Suppressor macrophage (primary cell): ENCODE results near the gene EGFL7.
A peak's percentile ranks its signal among the peaks of the same experiment; 100 is the strongest.
"Not testable (repeated sequence)": the region's sequence is repeated elsewhere in the genome, so short reads cannot be mapped to it uniquely, and the experiment has no call there.

Experiments
- DNase-seq, 4 experiments: peaks; one replicate each; pipeline ENCODE4 v3.0.0-alpha.2; 2020 to 2022

EGFL7 gene

DNA sequence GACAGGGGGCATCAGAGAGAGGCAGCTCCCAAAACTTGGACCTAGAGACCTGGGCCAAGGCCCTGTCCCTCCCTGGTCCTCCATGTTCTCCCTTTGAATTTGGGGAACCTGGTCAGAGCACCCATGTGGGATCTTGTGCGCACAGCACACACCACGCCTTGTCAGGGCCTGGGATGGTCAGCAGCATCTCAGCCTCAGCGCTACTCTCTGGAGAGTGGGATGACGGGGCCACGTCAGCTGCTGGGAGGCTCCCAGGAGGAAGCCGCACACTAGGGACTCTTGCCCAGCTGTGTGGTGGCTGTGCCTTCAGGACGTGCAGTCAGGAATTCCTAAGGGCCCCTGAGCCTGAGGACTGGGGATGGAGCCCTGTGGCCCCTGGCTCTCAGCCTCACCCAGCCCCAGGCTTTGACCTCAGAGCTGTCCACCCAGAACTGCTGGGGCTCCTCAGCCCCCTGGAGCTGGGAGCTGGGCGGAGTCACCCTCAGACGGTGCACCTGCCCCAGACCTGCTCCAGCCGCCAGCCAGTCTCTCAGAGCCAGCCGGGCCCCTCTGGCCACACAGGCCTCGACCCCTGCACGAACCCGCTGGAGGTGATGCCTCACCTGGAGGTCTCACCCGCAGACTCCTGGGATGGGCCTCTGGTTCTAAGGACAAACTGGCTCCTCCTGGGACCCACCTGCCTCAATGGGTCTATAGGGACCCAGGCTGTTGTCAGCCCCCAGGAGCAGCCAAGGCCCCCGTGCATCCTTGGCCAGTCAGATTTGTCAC is 38.3 kb upstream of the EGFL7 start:
- DNase-seq: no peak

GRCh38 chr9:136625101-136626065 is 37.3 kb upstream of the EGFL7 start:
- DNase-seq: peak; percentile 72 to 84 (median 78)

- DNase-seq: peak in 1 of 4 experiments; percentile 3
These were observed 36.5 kb upstream of the EGFL7 start for GRCh38 chr9:136626066-136626725.

DNA sequence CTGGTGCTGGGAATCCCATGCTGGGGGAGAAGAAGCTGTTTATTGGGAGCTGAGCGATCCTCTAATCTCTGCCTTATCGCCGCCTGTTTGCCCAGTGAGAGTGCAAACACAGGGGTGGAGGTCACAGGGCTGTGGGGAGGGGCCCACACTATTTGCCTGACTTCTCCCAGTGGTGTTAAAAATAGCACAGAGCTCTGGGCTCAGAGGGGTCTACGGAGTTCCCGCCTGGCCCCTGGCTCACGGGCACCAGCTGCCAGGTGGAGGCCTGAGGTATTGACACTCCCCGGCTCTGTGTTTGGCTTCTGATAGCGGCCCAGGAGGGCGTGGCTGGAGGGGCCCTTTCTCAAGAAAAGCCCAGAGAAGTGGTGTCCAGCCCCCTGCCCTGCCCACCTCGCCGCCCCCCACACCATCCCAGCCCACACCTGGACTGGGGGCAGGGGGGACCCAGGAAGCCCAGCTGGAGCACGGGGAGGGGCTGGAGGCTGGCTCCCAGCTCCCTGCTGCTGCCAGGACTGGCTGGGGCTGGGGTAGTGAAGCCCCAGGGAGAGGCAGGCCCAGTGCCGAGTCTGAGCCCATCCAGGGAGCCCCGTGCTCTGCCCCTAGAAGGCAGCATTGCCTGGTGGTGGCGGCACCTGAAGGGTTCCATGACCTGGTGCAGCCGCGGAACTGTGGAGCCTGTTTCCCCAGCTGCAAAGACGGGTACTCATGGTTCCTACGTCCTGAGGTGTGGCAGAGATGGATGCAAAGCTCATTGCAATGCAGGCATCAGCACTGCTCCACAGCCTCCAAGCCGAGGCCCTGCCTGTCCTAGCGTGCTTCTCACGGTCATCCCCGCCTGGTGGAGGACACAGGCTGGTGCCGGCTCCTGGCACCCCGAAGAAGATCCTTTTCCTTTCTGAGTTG is 35.7 kb upstream of the EGFL7 start:
- DNase-seq: peak in 1 of 4 experiments; percentile 17

DNA sequence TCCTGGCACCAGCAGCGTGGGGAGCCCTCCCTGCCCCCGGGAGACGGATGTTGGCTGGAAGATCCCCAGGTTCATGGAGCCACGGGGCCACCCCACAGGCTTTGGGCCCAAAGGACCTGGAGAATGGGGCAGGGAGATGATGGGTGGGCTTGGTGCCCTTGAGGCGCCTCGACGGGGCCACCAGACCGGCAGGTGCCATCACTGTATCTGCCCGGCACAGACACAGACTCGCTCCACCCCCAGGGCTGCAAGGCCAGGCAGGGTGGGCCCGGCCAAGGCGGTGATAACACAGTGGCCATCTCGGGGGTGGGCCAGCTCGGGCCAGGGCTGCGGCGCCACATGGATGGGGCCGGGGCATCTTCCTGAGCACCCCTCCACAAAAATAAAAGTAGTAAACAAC is 35.0 kb upstream of the EGFL7 start:
- DNase-seq: no peak

GRCh38 chr9:136628268-136628667 is 34.4 kb upstream of the EGFL7 start:
- peak in 1 of 4 experiments; percentile 19 for DNase-seq

DNA sequence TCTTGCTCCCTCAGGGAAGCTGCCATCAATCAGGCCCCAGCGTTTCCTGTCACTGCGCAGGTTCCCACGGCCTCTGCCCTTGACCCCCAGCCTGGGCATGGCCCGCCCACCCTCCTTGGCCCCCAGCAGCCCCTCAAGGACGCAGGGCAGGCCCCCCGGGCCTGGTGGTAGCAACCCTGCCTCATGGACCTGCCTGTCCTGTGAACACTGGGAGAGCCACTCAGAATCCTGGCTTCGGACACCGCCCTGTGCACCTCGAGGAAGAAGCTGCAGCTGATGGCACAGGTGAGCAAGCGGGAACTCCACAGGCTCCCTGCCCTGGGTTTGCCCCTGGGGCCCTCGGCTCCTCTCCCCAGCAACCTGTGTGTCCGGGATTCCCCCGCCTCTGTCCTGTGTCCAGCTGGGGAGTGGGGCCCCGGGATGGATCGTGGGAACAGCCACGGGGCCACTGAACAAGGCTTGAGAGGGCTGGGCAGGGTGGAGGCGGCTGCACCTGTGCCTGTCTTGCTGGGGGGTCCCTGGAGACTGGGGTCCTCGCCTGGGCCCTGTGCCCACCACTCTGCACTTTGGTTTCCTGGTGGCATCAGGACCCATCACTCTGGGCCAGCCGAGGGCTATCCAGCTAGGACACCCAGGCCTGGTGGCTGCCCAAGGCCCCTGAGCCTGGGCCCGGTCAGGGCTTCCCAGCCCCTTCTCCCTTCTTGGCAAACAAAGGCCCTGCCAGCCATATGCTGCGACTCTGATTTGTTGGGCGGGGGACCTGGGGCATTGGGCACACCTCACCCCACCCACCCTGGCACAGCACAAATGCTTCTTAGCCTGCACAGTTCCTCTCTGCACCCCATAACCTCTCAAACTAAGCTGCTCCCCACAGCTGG is 33.5 kb upstream of the EGFL7 start:
- DNase-seq: peak in 1 of 4 experiments; percentile 2

- peak; percentile 68 to 88 (median 76) for DNase-seq
These were observed 32.6 kb upstream of the EGFL7 start for GRCh38 chr9:136629879-136630661.

GRCh38 chr9:136630662-136630992 is 32.1 kb upstream of the EGFL7 start:
- no peak for DNase-seq

DNA sequence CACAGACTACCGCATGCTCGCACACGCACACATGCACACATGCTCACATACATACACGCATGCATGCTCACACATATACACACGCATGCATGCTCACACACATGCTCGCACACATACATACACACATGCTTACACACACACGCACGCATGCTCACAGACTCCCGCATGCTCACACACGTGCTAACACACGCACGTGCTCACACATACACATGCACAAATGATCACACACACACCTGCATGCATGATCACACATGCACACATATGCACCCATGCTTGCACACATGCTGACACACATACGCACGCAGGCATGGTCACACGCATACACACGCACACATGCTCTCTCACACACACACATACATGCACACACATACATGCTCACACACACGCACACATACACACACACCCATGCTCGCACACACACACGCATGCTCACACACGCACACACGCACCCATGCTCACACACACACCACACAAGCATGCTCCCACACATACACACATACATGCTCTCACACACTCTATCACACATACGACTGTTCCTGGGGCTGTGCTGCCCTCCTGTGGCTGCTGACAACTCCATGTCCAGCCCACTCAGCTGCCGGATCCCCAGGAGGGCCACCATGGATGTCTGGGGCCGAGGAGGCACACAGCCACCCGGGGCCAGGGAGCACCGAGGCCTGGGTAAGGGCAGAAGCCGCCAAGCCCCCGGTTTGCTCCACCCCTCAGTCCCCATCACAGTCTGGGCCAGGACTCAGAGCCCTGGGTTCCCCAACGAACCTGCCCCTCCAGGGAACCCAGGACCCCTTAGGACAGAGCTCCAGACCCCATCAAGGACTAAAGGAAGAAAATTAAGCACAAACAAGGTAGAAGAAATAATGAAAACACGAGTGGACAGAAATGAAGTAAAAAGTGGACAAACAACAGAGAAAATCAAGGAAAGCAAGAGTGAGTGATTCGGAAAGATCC is 31.4 kb upstream of the EGFL7 start:
- peak; percentile 86 to 92 (median 88) for DNase-seq

- DNase-seq: not testable (repeated sequence)
These were observed 30.6 kb upstream of the EGFL7 start for GRCh38 chr9:136632072-136632471.

GRCh38 chr9:136632491-136633106 is 30.1 kb upstream of the EGFL7 start:
- peak in 1 of 4 experiments; percentile 3 for DNase-seq

DNA sequence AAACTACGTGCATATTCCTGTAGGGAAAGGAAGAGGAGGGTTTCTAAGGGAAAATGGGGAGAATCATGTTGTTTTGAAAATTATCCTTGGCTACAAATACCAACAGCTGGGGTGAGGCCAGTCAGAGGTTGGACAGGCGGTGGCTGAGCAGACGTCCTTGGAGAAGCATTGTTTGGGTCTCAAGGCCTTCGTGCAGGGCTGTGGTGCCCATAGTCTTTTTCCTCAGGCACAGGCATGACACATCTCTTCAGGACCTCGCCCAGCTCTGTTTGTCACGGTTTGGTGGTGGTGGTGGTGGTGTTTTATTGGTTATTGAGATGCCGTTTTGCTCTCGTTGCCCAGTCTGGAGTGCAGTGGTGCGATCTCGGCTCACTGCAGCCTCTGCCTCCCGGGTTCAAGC is 27.8 kb upstream of the EGFL7 start:
- DNase-seq: no peak

DNA sequence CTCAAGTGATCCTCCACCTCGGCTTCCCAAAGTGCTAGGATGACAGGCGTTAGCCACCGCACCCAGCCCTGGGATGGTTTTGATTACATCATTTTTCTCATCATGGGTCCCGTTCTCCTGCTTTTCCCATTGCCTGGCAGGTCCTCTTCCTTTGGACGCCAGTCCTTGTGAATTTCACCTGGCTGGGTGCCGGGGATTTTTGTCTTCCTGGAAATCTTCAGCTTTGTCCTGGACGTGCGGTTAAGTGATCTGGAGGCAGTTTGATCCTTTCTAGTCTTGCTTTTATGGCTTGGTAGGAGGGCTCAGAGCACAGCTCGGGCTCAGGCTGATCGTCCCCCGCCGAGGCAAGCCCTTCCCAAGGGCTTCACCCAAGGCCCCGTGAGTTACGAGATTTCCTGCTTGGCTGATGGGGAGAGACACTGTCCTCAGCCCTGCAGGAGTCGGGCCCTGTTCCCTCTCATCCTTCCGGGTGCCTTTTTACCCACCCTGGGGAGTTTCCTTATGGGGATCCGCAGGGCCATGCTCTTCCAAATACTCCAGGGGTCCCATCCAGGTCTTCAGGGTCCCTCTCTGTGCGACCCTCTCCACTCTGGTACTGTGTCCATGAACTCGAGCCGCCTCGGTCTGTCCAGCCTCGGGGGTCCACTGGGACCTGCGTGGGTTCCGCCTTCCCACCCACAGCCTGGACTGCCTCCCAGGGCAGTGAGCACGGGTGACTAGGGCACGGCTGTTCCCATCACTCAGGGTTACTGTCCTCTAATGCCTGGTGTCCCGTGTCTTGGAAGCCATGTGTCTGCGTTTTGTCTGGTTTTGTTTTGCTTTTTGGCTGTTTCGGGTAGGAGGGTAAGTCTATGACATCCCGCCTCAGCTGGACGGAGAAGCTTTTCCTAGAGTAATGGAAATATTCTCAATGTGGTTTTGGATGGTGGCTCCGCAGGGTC is 22.3 kb upstream of the EGFL7 start:
- DNase-seq: no peak

DNA sequence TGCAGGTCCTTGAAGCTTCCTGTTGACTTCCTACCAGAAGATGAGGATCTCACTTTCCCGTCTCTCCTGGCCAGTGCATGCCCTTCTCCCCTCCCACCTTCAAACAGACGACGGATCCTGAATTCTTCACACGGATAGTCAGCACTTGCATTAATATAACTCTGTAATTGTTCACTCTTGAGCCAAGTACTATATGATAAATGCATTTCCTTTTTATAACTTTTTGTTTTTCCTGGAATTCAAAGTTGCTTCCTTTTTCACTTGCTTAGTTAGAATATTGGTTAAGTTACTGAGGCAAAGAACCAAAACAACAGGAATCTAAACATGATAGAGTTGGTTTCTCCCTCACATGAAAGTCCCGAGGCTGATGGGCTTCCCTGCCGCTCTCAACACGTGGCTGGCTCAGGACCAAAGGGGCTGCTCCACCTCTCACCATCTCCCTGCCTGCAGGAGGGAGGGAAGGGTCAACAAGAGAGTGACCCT is 20.2 kb upstream of the EGFL7 start:
- DNase-seq: no peak

DNA sequence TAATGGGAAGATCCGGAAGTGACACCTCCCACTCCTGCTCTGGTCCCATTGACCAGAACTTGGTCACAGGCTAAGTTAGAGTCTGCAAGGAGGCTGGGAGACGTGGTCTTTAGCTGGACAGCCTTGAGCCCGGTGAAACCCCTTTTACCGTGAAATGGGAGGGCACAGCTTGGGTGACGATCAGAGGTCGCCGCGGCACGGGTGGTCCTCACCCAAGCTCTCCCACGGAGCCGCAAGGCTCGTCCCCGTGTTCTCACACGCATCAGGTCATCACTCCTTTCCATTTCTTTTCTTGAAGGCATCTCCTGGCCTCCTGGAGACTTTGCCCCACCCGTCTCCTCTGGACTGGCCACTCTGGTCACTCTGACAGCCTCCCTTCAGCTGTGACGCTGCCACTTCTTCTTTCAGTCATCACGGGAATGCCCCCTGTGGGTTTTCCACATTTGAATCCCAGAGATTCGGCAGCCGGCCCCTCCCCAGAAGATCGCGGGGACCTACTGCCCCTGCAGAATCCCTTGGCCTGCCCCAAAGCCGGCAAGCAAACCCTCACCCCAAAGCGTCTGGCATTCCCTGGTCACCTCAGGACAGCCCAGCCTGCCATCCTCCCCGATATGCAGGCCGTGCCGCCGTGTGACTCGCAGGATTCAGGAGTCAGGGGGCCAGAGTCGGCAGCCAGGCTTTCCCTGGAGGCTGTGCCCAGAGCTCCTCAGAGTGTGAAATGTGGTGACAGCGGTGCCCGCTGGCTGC is 18.9 kb upstream of the EGFL7 start:
- DNase-seq: peak; percentile 64 to 81 (median 78)

DNA sequence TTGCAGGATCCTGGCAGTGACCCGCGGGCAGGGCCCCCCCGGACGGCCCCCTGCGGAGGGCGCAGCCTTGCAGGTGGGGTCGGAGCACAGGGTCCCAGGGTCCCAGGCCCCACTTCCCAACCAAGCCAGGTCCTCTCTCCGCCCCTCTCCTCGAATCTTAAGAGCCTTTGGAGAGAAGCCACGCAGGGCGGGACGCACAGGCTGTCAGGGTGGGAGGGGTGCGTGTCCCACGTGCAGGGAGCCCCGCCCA is 18.4 kb upstream of the EGFL7 start:
- peak in 3 of 4 experiments; percentile 94 to 97 (median 96) for DNase-seq
